Epidermal melanocyte (primary cell): ENCODE measurements around the gene CNGA1.

Experiments
- DNase-seq: peaks from one replicate; pipeline ENCODE4 v3.0.0; 2011; ENCODE audit warnings: low spot score; ENCODE audit not compliant: insufficient read length

Gene CNGA1

DNA sequence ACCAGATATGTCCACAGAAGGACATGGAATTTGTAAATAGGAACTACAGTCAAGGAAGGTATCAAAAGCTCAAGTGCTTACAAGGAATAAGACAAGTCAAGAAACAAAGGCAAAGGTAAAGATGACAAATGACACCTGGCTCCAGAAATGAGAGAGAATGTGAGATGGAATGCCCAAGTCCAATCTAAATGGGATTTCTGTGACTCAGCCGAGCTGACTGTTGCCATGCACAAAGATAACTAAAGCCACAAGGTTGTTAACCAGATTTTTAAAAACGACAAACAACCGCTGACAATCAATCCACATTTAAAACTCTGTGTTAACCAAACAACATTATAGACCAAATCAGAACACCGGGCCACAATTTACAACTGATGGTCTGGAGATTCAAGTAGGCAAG, 103.2 kb downstream of the CNGA1 start:
- DNase-seq: no peak

DNA sequence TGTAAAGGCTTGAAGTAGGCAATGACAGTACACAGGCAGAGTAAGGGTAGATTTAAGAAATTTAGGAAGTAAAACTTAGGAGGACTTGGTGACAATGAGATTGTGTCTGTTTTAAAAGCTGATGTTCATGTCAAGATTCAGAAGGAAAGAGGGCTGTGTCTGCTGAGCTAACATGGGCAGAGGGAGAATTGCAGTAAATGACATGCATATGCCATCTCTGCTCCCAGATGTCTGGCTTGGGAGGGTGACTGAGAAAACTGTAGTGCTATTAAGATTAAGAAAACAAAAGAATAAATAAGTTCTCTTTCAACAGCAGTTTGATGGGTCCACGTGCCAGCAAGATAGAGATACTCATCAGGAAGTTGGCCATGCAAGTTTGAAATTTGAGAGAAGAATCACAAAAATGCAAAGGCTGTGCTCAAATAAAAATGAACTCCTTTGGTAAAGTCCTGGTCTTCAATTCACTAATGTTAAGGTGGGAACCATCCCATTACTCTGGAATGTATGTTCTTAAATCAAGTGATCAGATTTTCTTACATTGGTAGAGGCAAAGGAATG, 109.3 kb downstream of the CNGA1 start:
- DNase-seq: no peak

DNA sequence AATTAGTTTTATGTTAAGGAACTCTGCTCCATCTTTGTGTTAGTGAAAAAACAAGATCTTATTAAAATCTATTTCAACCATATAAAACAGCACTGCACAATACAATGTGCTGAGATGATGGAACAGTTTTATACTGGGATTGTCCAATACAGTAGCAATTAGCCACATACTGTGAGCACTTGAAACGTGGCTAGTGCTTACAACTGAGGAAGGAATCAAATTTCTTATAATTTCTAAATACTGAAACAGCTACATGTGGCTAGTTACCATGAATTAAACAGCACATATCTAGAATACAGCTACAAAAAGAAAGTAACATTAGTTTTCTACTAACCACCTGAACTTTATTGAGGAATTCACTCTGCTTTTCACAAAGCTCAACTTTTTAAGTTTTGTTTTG, 116.8 kb downstream of the CNGA1 start:
- DNase-seq: no peak

DNA sequence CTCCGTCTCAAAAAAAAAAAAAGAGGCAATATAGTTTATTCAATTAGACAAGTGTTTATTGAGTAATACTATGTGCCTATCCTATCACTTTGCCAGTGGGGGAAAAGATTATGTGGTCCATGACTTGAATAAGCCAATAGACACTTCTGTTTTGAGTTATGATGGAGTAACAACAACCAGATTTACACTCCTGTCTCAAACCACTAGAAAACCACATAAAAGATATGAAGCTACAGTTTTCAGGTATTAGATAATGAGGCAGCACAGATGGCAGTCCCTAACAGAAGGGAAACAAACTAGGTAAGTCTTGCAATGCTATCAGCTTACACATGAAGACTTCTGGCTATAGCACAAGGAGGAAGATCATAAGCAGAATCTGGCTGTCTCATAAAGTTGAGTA, 124.6 kb downstream of the CNGA1 start:
- no peak for DNase-seq
